HEK293 (cell line): ENCODE results near the gene PRKCE.

Source experiments
- CTCF ChIA-PET: fragments of 350-600 bp; formaldehyde crosslinking; extraction: SDS; loops from one replicate; lab custom pipeline; 2021; ENCODE audit warnings: antibody characterized with exemption; lab: Yijun Ruan, JAX
- POLR2A ChIA-PET: fragments of 300-600 bp; formaldehyde crosslinking; extraction: SDS; loops from one replicate; lab custom pipeline; 2020; ENCODE audit warnings: antibody characterized with exemption, inconsistent platforms; lab: Yijun Ruan, JAX
- H3K27ac ChIP-seq: fragments of 200-500 bp; sonication (Bioruptor generic); 2 replicates; pipeline ENCODE4 v1.5.1; 2014; ENCODE audit warnings: low read depth, low read length, control low read depth, inconsistent platforms; ENCODE audit errors: extremely low read depth
- H3K36me3 ChIP-seq, 2 experiments: fragments of 200-500 bp in 1 of 2; sonication (Bioruptor generic) in 1 of 2; 1 replicate in 1 of 2; 2 replicates in 1 of 2; pipeline ENCODE4 v1.5.1; 2014 to 2017; ENCODE audit warnings: inconsistent platforms in 2 of 2, low read length in 2 of 2; ENCODE audit not compliant: control insufficient read depth in 2 of 2, insufficient read depth in 1 of 2
- H3K4me1 ChIP-seq: fragments of 200-500 bp; sonication (Bioruptor generic); 2 replicates; pipeline ENCODE4 v1.5.1; 2014; ENCODE audit warnings: mild to moderate bottlenecking, low read length, inconsistent platforms; ENCODE audit not compliant: control insufficient read depth, insufficient read depth
- H3K4me3 ChIP-seq: 2 replicates; pipeline ENCODE4 v1.5.1; 2011; ENCODE audit warnings: low read depth, mild to moderate bottlenecking, control low read depth, low read length, moderate library complexity
- H3K9me3 ChIP-seq: fragments of 200-500 bp; sonication (Bioruptor generic); 2 replicates; pipeline ENCODE4 v1.5.1; 2014; ENCODE audit warnings: low read depth, low read length, inconsistent platforms; ENCODE audit not compliant: control insufficient read depth, insufficient read depth
- KLF8 ChIP-seq: fragments of 450-650 bp; formaldehyde crosslinking; IDR thresholded peaks from 2 replicates; pipeline ENCODE4 v1.5.1; 2016; ENCODE audit warnings: missing biosample characterization, missing genetic modification characterization
- OSR2 ChIP-seq: fragments of 450-650 bp; formaldehyde crosslinking; IDR thresholded peaks from 2 replicates; pipeline ENCODE4 v1.5.1; 2016; ENCODE audit warnings: missing biosample characterization, missing genetic modification characterization
- PRDM4 ChIP-seq: fragments of 450-650 bp; formaldehyde crosslinking; IDR thresholded peaks from 2 replicates; pipeline ENCODE4 v1.5.1; 2017; ENCODE audit warnings: missing biosample characterization, missing genetic modification characterization
- ZBTB17 ChIP-seq: fragments of 450-650 bp; formaldehyde crosslinking; IDR thresholded peaks from 2 replicates; pipeline ENCODE4 v1.5.1; 2016; ENCODE audit warnings: missing biosample characterization, missing genetic modification characterization
- ZBTB8A ChIP-seq: fragments of 450-650 bp; formaldehyde crosslinking; IDR thresholded peaks from 2 replicates; pipeline ENCODE4 v1.5.1; 2016; ENCODE audit warnings: missing biosample characterization, missing genetic modification characterization
- ZNF121 ChIP-seq: fragments of 450-650 bp; formaldehyde crosslinking; IDR thresholded peaks from 2 replicates; pipeline ENCODE4 v1.5.1; 2016; ENCODE audit warnings: missing biosample characterization, missing genetic modification characterization
- ZNF146 ChIP-seq: fragments of 450-650 bp; formaldehyde crosslinking; IDR thresholded peaks from 2 replicates; pipeline ENCODE4 v1.5.1; 2016; ENCODE audit warnings: missing biosample characterization, missing genetic modification characterization
- ZNF302 ChIP-seq: fragments of 450-650 bp; formaldehyde crosslinking; IDR thresholded peaks from 2 replicates; pipeline ENCODE4 v1.5.1; 2016; ENCODE audit warnings: missing biosample characterization, missing genetic modification characterization, low read depth
- ZNF341 ChIP-seq: fragments of 450-650 bp; formaldehyde crosslinking; IDR thresholded peaks from 2 replicates; pipeline ENCODE4; 2016; ENCODE audit warnings: low read depth, missing biosample characterization, missing genetic modification characterization
- ZNF518A ChIP-seq: fragments of 450-650 bp; formaldehyde crosslinking; conservative IDR thresholded peaks from 2 replicates; pipeline ENCODE4 v1.5.1; 2016; ENCODE audit warnings: low read depth, missing biosample characterization, missing genetic modification characterization
- ZNF548 ChIP-seq: fragments of 450-650 bp; formaldehyde crosslinking; IDR thresholded peaks from 2 replicates; pipeline ENCODE4 v1.5.1; 2016; ENCODE audit warnings: missing biosample characterization, missing genetic modification characterization
- ZNF654 ChIP-seq: fragments of 450-650 bp; formaldehyde crosslinking; IDR thresholded peaks from 2 replicates; pipeline ENCODE4 v1.5.1; 2016; ENCODE audit warnings: low read depth, missing biosample characterization, missing genetic modification characterization
- TF ChIP-seq, protein P1 (sequence below): fragments of 450-650 bp; formaldehyde crosslinking; IDR thresholded peaks from 2 replicates; pipeline ENCODE4 v1.5.1; 2016; ENCODE audit warnings: missing biosample characterization, missing genetic modification characterization
- TF ChIP-seq, protein P2 (sequence below): fragments of 450-650 bp; formaldehyde crosslinking; IDR thresholded peaks from 2 replicates; pipeline ENCODE4 v1.5.1; 2016; ENCODE audit warnings: missing biosample characterization, missing genetic modification characterization

Gene PRKCE

DNA sequence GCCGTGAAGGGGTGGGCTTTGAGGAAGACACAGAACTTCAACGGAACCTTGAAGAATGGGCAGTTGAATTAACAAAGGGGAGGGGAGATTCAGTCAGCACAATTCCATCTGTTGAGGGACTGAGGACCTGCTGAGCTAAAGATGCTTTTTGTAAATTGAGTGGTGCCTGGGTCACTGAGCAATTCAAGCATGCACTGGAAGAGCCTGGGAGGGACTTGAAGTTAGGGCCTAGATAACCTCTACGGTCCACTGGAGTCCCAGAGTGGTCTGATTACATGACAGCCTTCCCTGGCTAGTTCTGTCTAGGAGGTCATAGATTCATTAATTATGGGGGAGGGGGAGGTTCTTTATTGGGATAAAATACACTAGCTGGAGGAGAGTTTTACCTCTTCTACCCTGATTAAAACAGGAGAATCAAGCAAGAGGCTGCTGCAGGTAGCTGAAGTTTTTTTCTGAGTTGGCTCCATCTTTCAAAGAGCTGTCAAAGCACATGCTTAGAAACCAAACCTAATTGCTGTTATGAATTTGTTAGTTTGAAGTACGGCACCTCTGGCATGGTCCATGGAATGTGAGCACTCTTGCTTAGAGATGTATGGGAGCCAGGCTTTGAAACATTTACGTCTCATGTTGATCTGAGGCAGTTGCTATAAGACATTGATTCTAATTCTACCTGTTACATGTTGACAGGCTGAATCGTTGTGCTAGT is 290.2 kb downstream of the PRKCE start:
- no peaks in the 10 kb centered on the region for H3K36me3 ChIP-seq
- no peaks in the 10 kb centered on the region for H3K9me3 ChIP-seq
- no peak overlapping the region for H3K27ac ChIP-seq
- peaks cover 23% of the 10 kb centered on the region for H3K4me1 ChIP-seq
- H3K4me3 ChIP-seq, result no peak overlapping the region
- ChIA-PET CTCF (interaction anchor here (0.6 to 2.3 kb wide), 3 partner anchors 86 to 269 kb away, joined by 3 to 7 read pairs (median 4); no protein-coding TSS in a partner anchor), POLR2A (no interaction called here)
- TF ChIP-seq, protein P1, sequence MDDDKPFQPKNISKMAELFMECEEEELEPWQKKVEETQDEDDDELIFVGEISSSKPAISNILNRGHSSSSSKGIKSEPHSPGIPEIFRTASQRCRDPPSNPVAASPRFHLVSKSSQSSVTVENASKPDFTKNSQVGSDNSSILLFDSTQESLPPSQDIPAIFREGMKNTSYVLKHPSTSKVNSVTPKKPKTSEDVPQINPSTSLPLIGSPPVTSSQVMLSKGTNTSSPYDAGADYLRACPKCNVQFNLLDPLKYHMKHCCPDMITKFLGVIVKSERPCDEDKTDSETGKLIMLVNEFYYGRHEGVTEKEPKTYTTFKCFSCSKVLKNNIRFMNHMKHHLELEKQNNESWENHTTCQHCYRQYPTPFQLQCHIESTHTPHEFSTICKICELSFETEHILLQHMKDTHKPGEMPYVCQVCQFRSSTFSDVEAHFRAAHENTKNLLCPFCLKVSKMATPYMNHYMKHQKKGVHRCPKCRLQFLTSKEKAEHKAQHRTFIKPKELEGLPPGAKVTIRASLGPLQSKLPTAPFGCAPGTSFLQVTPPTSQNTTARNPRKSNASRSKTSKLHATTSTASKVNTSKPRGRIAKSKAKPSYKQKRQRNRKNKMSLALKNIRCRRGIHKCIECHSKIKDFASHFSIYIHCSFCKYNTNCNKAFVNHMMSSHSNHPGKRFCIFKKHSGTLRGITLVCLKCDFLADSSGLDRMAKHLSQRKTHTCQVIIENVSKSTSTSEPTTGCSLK (tag by site-specific recombination), result no peak
- TF ChIP-seq ZNF548 (tag by site-specific recombination) (peak; percentile 60; the same call in 1 of the 2 replicates), ZNF518A (tag by site-specific recombination) (no peak), ZBTB17 (tag by site-specific recombination) (no peak), ZBTB8A (tag by site-specific recombination) (no peak), ZNF302 (tag by site-specific recombination) (no peak), KLF8 (tag by site-specific recombination) (no peak), ZNF121 (no peak), OSR2 (tag by site-specific recombination) (no peak), ZNF341 (tag by site-specific recombination) (0 out of 2 replicates have a peak, but pooled peaks have one; percentile 34), PRDM4 (no peak), ZNF654 (tag by site-specific recombination) (no peak), ZNF146 (tag by site-specific recombination) (no peak)
- TF ChIP-seq, protein P2, sequence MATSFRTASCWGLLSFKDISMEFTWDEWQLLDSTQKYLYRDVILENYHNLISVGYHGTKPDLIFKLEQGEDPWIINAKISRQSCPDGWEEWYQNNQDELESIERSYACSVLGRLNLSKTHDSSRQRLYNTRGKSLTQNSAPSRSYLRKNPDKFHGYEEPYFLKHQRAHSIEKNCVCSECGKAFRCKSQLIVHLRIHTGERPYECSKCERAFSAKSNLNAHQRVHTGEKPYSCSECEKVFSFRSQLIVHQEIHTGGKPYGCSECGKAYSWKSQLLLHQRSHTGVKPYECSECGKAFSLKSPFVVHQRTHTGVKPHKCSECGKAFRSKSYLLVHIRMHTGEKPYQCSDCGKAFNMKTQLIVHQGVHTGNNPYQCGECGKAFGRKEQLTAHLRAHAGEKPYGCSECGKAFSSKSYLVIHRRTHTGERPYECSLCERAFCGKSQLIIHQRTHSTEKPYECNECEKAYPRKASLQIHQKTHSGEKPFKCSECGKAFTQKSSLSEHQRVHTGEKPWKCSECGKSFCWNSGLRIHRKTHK (tag by site-specific recombination), result no peak
